Small intestine (tissue), 7 donors: ENCODE results near the gene GGN. TPM values are rescaled to one million over a fixed set of nuclear protein-coding genes. Genes with fewer than 3 reads are reported as not detected.
A peak's percentile ranks its signal among the peaks of the same experiment; 100 is the strongest.

Source experiments
- DNase-seq, 2 donors: peaks; one replicate each; pipeline versions ENCODE4 v3.0.0 to v3.0.0-alpha.2; 2013
- FAIRE-seq: peaks from 2 replicates; lab custom pipeline; 2012; peaks lifted over from hg19 to GRCh38; lab: Jason Lieb, UNC
- H3K27ac ChIP-seq, 3 donors: one replicate each; pipeline ENCODE4 v1.5.1; 2013; ENCODE audit warnings: low read length in 2 of 3, mild to moderate bottlenecking in 2 of 3, control low read depth in 1 of 3, inconsistent platforms in 1 of 3, low read depth in 1 of 3, moderate library complexity in 1 of 3
- H3K27me3 ChIP-seq, 3 donors: one replicate each; pipeline ENCODE4 v1.6.1; 2013; ENCODE audit warnings: low read length in 3 of 3, inconsistent platforms in 1 of 3; ENCODE audit not compliant: control insufficient read depth in 3 of 3, insufficient read depth in 3 of 3
- H3K36me3 ChIP-seq, 3 donors: one replicate each; pipeline ENCODE4 v1.6.1; 2013; ENCODE audit warnings: low read length in 3 of 3, inconsistent platforms in 1 of 3, low read depth in 1 of 3, mild to moderate bottlenecking in 1 of 3, moderate library complexity in 1 of 3; ENCODE audit not compliant: control insufficient read depth in 3 of 3, insufficient read depth in 2 of 3
- H3K4me1 ChIP-seq, 3 donors: one replicate each; pipeline ENCODE4 v1.6.1; 2013; ENCODE audit warnings: low read length in 2 of 3, inconsistent platforms in 1 of 3, low read depth in 1 of 3, mild to moderate bottlenecking in 1 of 3, moderate library complexity in 1 of 3; ENCODE audit not compliant: control insufficient read depth in 3 of 3, insufficient read depth in 2 of 3
- H3K4me3 ChIP-seq, 3 donors: one replicate each; pipeline ENCODE4 v1.5.1; 2013; ENCODE audit warnings: low read length in 3 of 3, control low read depth in 1 of 3, inconsistent platforms in 1 of 3, low read depth in 1 of 3, mild to moderate bottlenecking in 1 of 3, moderate library complexity in 1 of 3
- H3K9me3 ChIP-seq, 2 donors: one replicate each; pipeline ENCODE4 v1.6.1; 2013; ENCODE audit warnings: low read depth in 1 of 2, low read length in 1 of 2; ENCODE audit not compliant: control insufficient read depth in 2 of 2, insufficient read depth in 1 of 2
- WGBS, 3 donors: extraction: QIAGEN DNeasy Blood & Tissue Kit; methylation state at CpG; one replicate each; pipeline ENCODE4 v1.1.7; 2013; 5-methylcytosine and 5-hydroxymethylcytosine counted together
- polyA plus RNA-seq, 4 donors: library from polyadenylated mRNA; stranded (reverse) in 3 of 4; unstranded in 1 of 4; fragments of 200-250 nt in 3 of 4; fragments of 120-200 nt in 1 of 4; gene quantifications; one replicate each; pipeline versions ENCODE4 v1.2.1 to v1.2.3, GENCODE V29; 2013
- donor health status: healthy with polysubstance abuse.
- donor health status: control.
- donor health status: control.
- donor health status: Bipolar disorder and iron deficiency.
- donor health status: healthy.

The GGN gene
- polyA plus RNA-seq, 4 donors = 1.7 to 16.1 (median 8.2) TPM

GRCh38 chr19:38388349-38389100 lies 691 bp upstream of the GGN start, which contains the start of gene SPRED3:
Gene SPRED3 (plus strand): TSS chr19:38388697. CDS start chr19:38390303, 1,606 bp downstream.
- peaks cover 0 to 25% (median 3%) of the 10 kb centered on the region in 3 donors for H3K36me3 ChIP-seq
- WGBS, 3 donors = 1% methylated on average over 11 to 42 of the region's 46 CpGs
- no peaks in the 10 kb centered on the region for H3K9me3 ChIP-seq
- FAIRE-seq = no peak
- peak in 1 of 2 donors; percentile 21 for DNase-seq
- H3K4me1 ChIP-seq = peaks cover 2 to 46% (median 12%) of the 10 kb centered on the region in 3 donors
- H3K4me3 ChIP-seq = peak within 1 kb of the TSS; percentile 31 to 64 (median 42)
- H3K27ac ChIP-seq = peak within 1 kb of the TSS; percentile 73 to 89 (median 88)
- H3K27me3 ChIP-seq = peaks cover 0 to 54% (median 0%) of the 10 kb centered on the region in 3 donors

GRCh38 chr19:38386971-38387549 lies 774 bp downstream of the GGN start:
- 4 to 12% (median 10%) methylated on average over 30 to 36 of the region's 36 CpGs for WGBS, 3 donors
- peaks cover 6 to 38% (median 9%) of the 10 kb centered on the region in 3 donors for H3K36me3 ChIP-seq
- H3K4me1 ChIP-seq = peaks cover 2 to 34% (median 12%) of the 10 kb centered on the region in 3 donors
- H3K9me3 ChIP-seq = no peaks in the 10 kb centered on the region
- FAIRE-seq = no peak
- peak overlapping the region; percentile 17 to 89 (median 88) for H3K27ac ChIP-seq
- peak overlapping the region; percentile 31 to 64 (median 42) for H3K4me3 ChIP-seq
- peak in 1 of 2 donors; percentile 92 for DNase-seq
- H3K27me3 ChIP-seq = peaks cover 0 to 52% (median 0%) of the 10 kb centered on the region in 3 donors

- no peak for FAIRE-seq
- H3K9me3 ChIP-seq = no peaks in the 10 kb centered on the region
These were observed 1.4 kb downstream of the GGN start for GRCh38 chr19:38386300-38386970.

GRCh38 chr19:38385804-38386257 lies 2.0 kb downstream of the GGN start:
- Histone ChIP-seq H3K4me1 (peaks cover 2 to 31% (median 12%) of the 10 kb centered on the region in 3 donors), H3K27me3 (peaks cover 0 to 48% (median 0%) of the 10 kb centered on the region in 3 donors), H3K27ac (peak overlapping the region in 1 of 3 donors; percentile 19), H3K9me3 (no peaks in the 10 kb centered on the region), H3K36me3 (peaks cover 11 to 51% (median 17%) of the 10 kb centered on the region in 3 donors), H3K4me3 (peak overlapping the region in 2 of 3 donors; percentile 42 to 64)
- 56 to 81% (median 58%) methylated on average over 38 to 40 of the region's 40 CpGs for WGBS, 3 donors
- no peak for FAIRE-seq
- DNase-seq = peak in 1 of 2 donors; percentile 28

More at GRCh38 chr19:38386300-38386970, 1.4 kb downstream of the GGN start:
- Histone ChIP-seq H3K27ac (peak overlapping the region in 2 of 3 donors; percentile 88 to 89), H3K36me3 (peaks cover 9 to 45% (median 12%) of the 10 kb centered on the region in 3 donors), H3K4me3 (peak overlapping the region in 2 of 3 donors; percentile 42 to 64), H3K4me1 (peaks cover 2 to 31% (median 12%) of the 10 kb centered on the region in 3 donors), H3K27me3 (peaks cover 0 to 48% (median 0%) of the 10 kb centered on the region in 3 donors)
- DNase-seq = peak in 1 of 2 donors; percentile 42
- 36 to 46% (median 45%) methylated on average over 53 to 61 of the region's 61 CpGs for WGBS, 3 donors

- no peaks in the 10 kb centered on the region for H3K9me3 ChIP-seq
- H3K4me3 ChIP-seq = peak overlapping the region in 1 of 3 donors; percentile 64
- H3K27ac ChIP-seq = no peak overlapping the region
- peaks cover 0 to 46% (median 0%) of the 10 kb centered on the region in 3 donors for H3K27me3 ChIP-seq
- DNase-seq = no peak
- peaks cover 12 to 57% (median 21%) of the 10 kb centered on the region in 3 donors for H3K36me3 ChIP-seq
- 78 to 87% (median 87%) methylated on average over 35 to 40 of the region's 40 CpGs for WGBS, 3 donors
- peaks cover 2 to 31% (median 12%) of the 10 kb centered on the region in 3 donors for H3K4me1 ChIP-seq
- FAIRE-seq = no peak
These were observed 2.6 kb downstream of the GGN start for GRCh38 chr19:38385057-38385803.

GRCh38 chr19:38384209-38385027 lies 3.4 kb downstream of the GGN start:
- DNase-seq (peak; percentile 33 to 48), FAIRE-seq (no peak)
- no peak overlapping the region for H3K27ac ChIP-seq
- H3K4me1 ChIP-seq = peaks cover 2 to 31% (median 12%) of the 10 kb centered on the region in 3 donors
- H3K4me3 ChIP-seq = no peak overlapping the region
- peaks cover 0 to 38% (median 0%) of the 10 kb centered on the region in 3 donors for H3K27me3 ChIP-seq
- WGBS, 3 donors = 78 to 86% (median 79%) methylated on average over 10 of the region's 10 CpGs
- H3K9me3 ChIP-seq = no peaks in the 10 kb centered on the region
- peaks cover 12 to 65% (median 22%) of the 10 kb centered on the region in 3 donors for H3K36me3 ChIP-seq

- Histone ChIP-seq H3K36me3 (peaks cover 14 to 71% (median 27%) of the 10 kb centered on the region in 3 donors), H3K27ac (no peak overlapping the region), H3K4me1 (peaks cover 2 to 25% (median 6%) of the 10 kb centered on the region in 3 donors), H3K27me3 (peaks cover 0 to 31% (median 0%) of the 10 kb centered on the region in 3 donors), H3K9me3 (no peaks in the 10 kb centered on the region), H3K4me3 (no peak overlapping the region)
- DNase-seq (no peak), FAIRE-seq (no peak)
- WGBS, 3 donors = 88 to 100% (median 99%) methylated on average over 2 of the region's 2 CpGs
These were observed 4.1 kb downstream of the GGN start for GRCh38 chr19:38383743-38384142.
